NCI-H2081 (cell line): Measurements from ENCODE around the gene GATC.

Experiments used
- DNase-seq, 2 experiments: peaks; one replicate each; lab custom pipeline; 2025; lab: John Stamatoyannopoulos, UW

Gene GATC

GRCh38 chr12:120445911-120446843 is at the start of gene GATC, which contains the start of gene TRIAP1:
Gene GATC, plus strand, starts transcription at chr12:120446444. Its CDS starts 37 bp downstream, at chr12:120446481.
Gene TRIAP1, minus strand, starts transcription at chr12:120446384. Its CDS starts 12 bp downstream, at chr12:120446372.
- peak; percentile 57 to 82 for DNase-seq

- no peak for DNase-seq
These were observed 48.3 kb upstream of the GATC start for GRCh38 chr12:120397824-120398540.

GRCh38 chr12:120399531-120399930 is 46.7 kb upstream of the GATC start:
- DNase-seq, result no peak

GRCh38 chr12:120402217-120402616 is 44.0 kb upstream of the GATC start:
- no peak for DNase-seq

- DNase-seq, result no peak
These were observed 42.4 kb upstream of the GATC start for GRCh38 chr12:120403869-120404268.

- DNase-seq, result no peak
These were observed 42.0 kb upstream of the GATC start for GRCh38 chr12:120404271-120404670.

- no peak for DNase-seq
These were observed 40.2 kb upstream of the GATC start for GRCh38 chr12:120406069-120406468.

GRCh38 chr12:120406553-120406952 is 39.7 kb upstream of the GATC start:
- no peak for DNase-seq

GRCh38 chr12:120408771-120409170 is 37.5 kb upstream of the GATC start:
- DNase-seq, result no peak

GRCh38 chr12:120412421-120412820 is 33.8 kb upstream of the GATC start:
- DNase-seq, result no peak

- no peak for DNase-seq
These were observed 32.1 kb upstream of the GATC start for GRCh38 chr12:120413901-120414695.

GRCh38 chr12:120416490-120417216 is 29.6 kb upstream of the GATC start:
- DNase-seq, result no peak

- no peak for DNase-seq
These were observed 28.2 kb upstream of the GATC start for GRCh38 chr12:120417917-120418580.

- DNase-seq, result no peak
These were observed 24.5 kb upstream of the GATC start for GRCh38 chr12:120421701-120422100.

- DNase-seq, result no peak
These were observed 23.3 kb upstream of the GATC start for GRCh38 chr12:120422892-120423456.

GRCh38 chr12:120425797-120426196 is 20.4 kb upstream of the GATC start:
- no peak for DNase-seq

GRCh38 chr12:120428597-120429229 is 17.5 kb upstream of the GATC start:
- no peak for DNase-seq

GRCh38 chr12:120429368-120429767 is 16.9 kb upstream of the GATC start:
- no peak for DNase-seq

GRCh38 chr12:120432772-120433525 is 13.3 kb upstream of the GATC start:
- DNase-seq, result no peak
